Esophagus mucosa (tissue), 1 donor: ENCODE data around the gene TAF4. TPM values are rescaled to one million over a fixed set of nuclear protein-coding genes. Genes with fewer than 3 reads are reported as not detected.
"Not testable (repeated sequence)": the region's sequence is repeated elsewhere in the genome, so short reads cannot be mapped to it uniquely, and the experiment has no call there.

ENCODE experiments used
- ATAC-seq: fragments of 200-7000 bp; cut with Tn5 transposase; one replicate; pipeline ENCODE4 v1.9.1; 2020
- total RNA-seq: library from RNA; stranded (reverse); gene quantifications from one replicate; pipeline ENCODE4 v1.2.4, GENCODE V29; 2023
- donor health status: DM: yes; HTN: yes; CAD: no.

TAF4 gene
- total RNA-seq, 1 donor from 2014 or later, result 7.7 TPM

GRCh38 chr20:62080249-62080990, 14.7 kb upstream of the TAF4 start:
- no peak for ATAC-seq

- no peak for ATAC-seq
These were observed 13.5 kb upstream of the TAF4 start for GRCh38 chr20:62079166-62079565.

GRCh38 chr20:62073323-62073722, 7.6 kb upstream of the TAF4 start:
- ATAC-seq, result no peak

- ATAC-seq, result not testable (repeated sequence)
These were observed 6.2 kb upstream of the TAF4 start for GRCh38 chr20:62071669-62072430.

- no peak for ATAC-seq
These were observed 4.1 kb upstream of the TAF4 start for GRCh38 chr20:62069741-62070216.

GRCh38 chr20:62068997-62069396, 3.3 kb upstream of the TAF4 start:
- ATAC-seq, result no peak

- ATAC-seq, result no peak
These were observed 2.0 kb upstream of the TAF4 start for GRCh38 chr20:62067547-62068260.

- ATAC-seq, result no peak
These were observed 1.3 kb upstream of the TAF4 start for GRCh38 chr20:62066983-62067433.

- peak; percentile 34 for ATAC-seq
These were observed 780 bp upstream of the TAF4 start for GRCh38 chr20:62066339-62066982.

GRCh38 chr20:62064770-62065673, 659 bp downstream of the TAF4 start:
- ATAC-seq, result no peak

- peak; percentile 30 for ATAC-seq
These were observed 1.5 kb downstream of the TAF4 start for GRCh38 chr20:62063981-62064769.

- ATAC-seq, result no peak
These were observed 2.2 kb downstream of the TAF4 start for GRCh38 chr20:62063315-62063980.

GRCh38 chr20:62062661-62063314, 2.9 kb downstream of the TAF4 start:
- ATAC-seq, result no peak

GRCh38 chr20:62061851-62062423, 3.7 kb downstream of the TAF4 start:
- no peak for ATAC-seq

GRCh38 chr20:62060631-62061541, 4.8 kb downstream of the TAF4 start:
- ATAC-seq, result no peak

GRCh38 chr20:62059920-62060630, 5.6 kb downstream of the TAF4 start:
- ATAC-seq, result no peak

- no peak for ATAC-seq
These were observed 6.3 kb downstream of the TAF4 start for GRCh38 chr20:62059401-62059800.
